ENCODE data around the gene ADAMTS12. TPM values are rescaled to one million over a fixed set of nuclear protein-coding genes. Genes with fewer than 3 reads are reported as not detected.
A peak's percentile ranks its signal among the peaks of the same experiment; 100 is the strongest.

ADAMTS12 gene
- polyA plus RNA-seq, 1 donor (not counting 4 experiments of a cell fraction or from before 2014, with no cell fraction given): 0.49 TPM

DNA sequence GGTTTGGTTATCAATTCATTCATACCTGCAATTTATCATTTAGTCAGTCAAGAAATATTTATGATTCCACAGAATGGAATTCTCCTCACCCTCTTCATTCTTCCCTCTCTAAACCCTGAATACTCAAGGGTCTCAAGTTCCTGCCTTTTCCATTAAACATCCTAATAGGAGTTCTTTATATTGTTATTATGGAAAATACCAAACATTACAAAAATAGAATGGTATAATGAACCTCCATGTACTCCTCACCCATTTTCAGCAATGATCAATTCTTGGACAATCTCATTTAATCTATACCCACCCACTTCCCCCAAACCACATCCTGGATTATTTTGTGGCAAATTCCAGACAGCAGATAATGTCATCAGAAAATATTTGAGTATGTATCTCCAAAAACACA is 74.5 kb downstream of the ADAMTS12 start:
- TF ChIP-seq, protein P1, sequence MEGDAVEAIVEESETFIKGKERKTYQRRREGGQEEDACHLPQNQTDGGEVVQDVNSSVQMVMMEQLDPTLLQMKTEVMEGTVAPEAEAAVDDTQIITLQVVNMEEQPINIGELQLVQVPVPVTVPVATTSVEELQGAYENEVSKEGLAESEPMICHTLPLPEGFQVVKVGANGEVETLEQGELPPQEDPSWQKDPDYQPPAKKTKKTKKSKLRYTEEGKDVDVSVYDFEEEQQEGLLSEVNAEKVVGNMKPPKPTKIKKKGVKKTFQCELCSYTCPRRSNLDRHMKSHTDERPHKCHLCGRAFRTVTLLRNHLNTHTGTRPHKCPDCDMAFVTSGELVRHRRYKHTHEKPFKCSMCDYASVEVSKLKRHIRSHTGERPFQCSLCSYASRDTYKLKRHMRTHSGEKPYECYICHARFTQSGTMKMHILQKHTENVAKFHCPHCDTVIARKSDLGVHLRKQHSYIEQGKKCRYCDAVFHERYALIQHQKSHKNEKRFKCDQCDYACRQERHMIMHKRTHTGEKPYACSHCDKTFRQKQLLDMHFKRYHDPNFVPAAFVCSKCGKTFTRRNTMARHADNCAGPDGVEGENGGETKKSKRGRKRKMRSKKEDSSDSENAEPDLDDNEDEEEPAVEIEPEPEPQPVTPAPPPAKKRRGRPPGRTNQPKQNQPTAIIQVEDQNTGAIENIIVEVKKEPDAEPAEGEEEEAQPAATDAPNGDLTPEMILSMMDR (optimal IDR thresholded peaks at IDR 0.05 in 1 of 3, IDR thresholded peaks at IDR 0.05 in 1 of 3, conservative IDR thresholded peaks at IDR 0.05 in 1 of 3; ENCODE audit: extremely low read depth in 1 of 3, insufficient read depth in 2 of 3, low read length in 3 of 3): no peak
- no peak for TF ChIP-seq EZH2 (IDR thresholded peaks at IDR 0.05; ENCODE audit: low read length)
- Histone ChIP-seq H3K4me3 (ENCODE audit: control insufficient read depth in 2 of 3, extremely low read depth in 1 of 3, insufficient read depth in 2 of 3, low read depth in 1 of 3, low read length in 3 of 3) (peak overlapping the region in 1 of 3 experiments; percentile 4), H4K20me1 (ENCODE audit: control insufficient read depth, extremely low read depth, insufficient read depth, low read length) (no peaks in the 10 kb centered on the region), H3K79me2 (ENCODE audit: control insufficient read depth, insufficient read depth, low read length) (no peaks in the 10 kb centered on the region), H3K9ac (ENCODE audit: control insufficient read depth, extremely low read depth, insufficient read depth, low read length) (no peak overlapping the region), H3K27me3 (ENCODE audit: control insufficient read depth, extremely low read depth, insufficient read depth, low read length) (no peaks in the 10 kb centered on the region), H2AFZ (ENCODE audit: control insufficient read depth, low read length) (peak overlapping the region; percentile 24), H3K27ac (ENCODE audit: control insufficient read depth, insufficient read depth, low read length) (no peak overlapping the region), H3K9me1 (ENCODE audit: control insufficient read depth, extremely low read depth, insufficient read depth, low read length) (no peaks in the 10 kb centered on the region), H3K4me2 (ENCODE audit: control insufficient read depth, extremely low read depth, insufficient read depth, low read depth, low read length) (no peak overlapping the region), H3K36me3 (ENCODE audit: control insufficient read depth in 2 of 2, extremely low read depth in 1 of 2, insufficient read depth in 2 of 2, low read length in 2 of 2) (no peaks in the 10 kb centered on the region), H3K4me1 (ENCODE audit: control insufficient read depth, extremely low read depth, insufficient read depth, low read length) (peaks cover 3% of the 10 kb centered on the region), H3K9me3 (ENCODE audit: control insufficient read depth, low read depth, low read length) (no peaks in the 10 kb centered on the region)
- no peak for DNase-seq (ENCODE audit: low read depth, low spot score)
- FAIRE-seq: peak; percentile 26
- dilution Hi-C loops (cut with MboI; ENCODE audit: extremely low pct_ligation_motif_present, low sequenced_read_pairs): no loop called here

DNA sequence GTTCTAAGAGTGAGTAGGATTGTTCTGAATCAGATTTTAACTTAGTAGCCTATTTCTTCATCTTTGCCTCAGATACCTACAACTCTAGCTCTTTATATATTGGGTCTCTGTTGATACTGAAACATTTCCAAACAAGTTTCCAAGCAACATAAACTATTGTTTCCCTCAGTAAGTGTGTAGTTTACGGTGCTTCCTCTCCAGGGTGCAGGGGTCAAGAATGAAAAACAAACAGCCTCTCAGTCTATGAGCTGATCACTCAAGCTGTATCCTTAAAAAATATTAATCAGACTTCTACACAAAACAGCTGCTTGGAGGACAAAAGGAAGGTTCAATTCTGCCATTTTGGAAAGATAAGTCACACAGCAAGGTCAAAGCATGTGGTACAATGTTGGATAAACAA is 75.0 kb downstream of the ADAMTS12 start:
- Histone ChIP-seq H3K79me2 (ENCODE audit: control insufficient read depth, insufficient read depth, low read length) (no peaks in the 10 kb centered on the region), H3K9me1 (ENCODE audit: control insufficient read depth, extremely low read depth, insufficient read depth, low read length) (no peaks in the 10 kb centered on the region), H3K4me2 (ENCODE audit: control insufficient read depth, extremely low read depth, insufficient read depth, low read depth, low read length) (peak overlapping the region; percentile 17), H3K9ac (ENCODE audit: control insufficient read depth, extremely low read depth, insufficient read depth, low read length) (no peak overlapping the region), H3K27ac (ENCODE audit: control insufficient read depth, insufficient read depth, low read length) (no peak overlapping the region), H3K9me3 (ENCODE audit: control insufficient read depth, low read depth, low read length) (no peaks in the 10 kb centered on the region), H3K36me3 (ENCODE audit: control insufficient read depth in 2 of 2, extremely low read depth in 1 of 2, insufficient read depth in 2 of 2, low read length in 2 of 2) (no peaks in the 10 kb centered on the region), H3K4me1 (ENCODE audit: control insufficient read depth, extremely low read depth, insufficient read depth, low read length) (peaks cover 3% of the 10 kb centered on the region), H3K4me3 (ENCODE audit: control insufficient read depth in 2 of 3, extremely low read depth in 1 of 3, insufficient read depth in 2 of 3, low read depth in 1 of 3, low read length in 3 of 3) (no peak overlapping the region), H3K27me3 (ENCODE audit: control insufficient read depth, extremely low read depth, insufficient read depth, low read length) (no peaks in the 10 kb centered on the region), H4K20me1 (ENCODE audit: control insufficient read depth, extremely low read depth, insufficient read depth, low read length) (no peaks in the 10 kb centered on the region), H2AFZ (ENCODE audit: control insufficient read depth, low read length) (peak overlapping the region; percentile 14)
- no peak for DNase-seq (ENCODE audit: low read depth, low spot score)
- TF ChIP-seq, protein P1 (optimal IDR thresholded peaks at IDR 0.05 in 1 of 3, IDR thresholded peaks at IDR 0.05 in 1 of 3, conservative IDR thresholded peaks at IDR 0.05 in 1 of 3; ENCODE audit: extremely low read depth in 1 of 3, insufficient read depth in 2 of 3, low read length in 3 of 3): no peak
- no peak for TF ChIP-seq EZH2 (IDR thresholded peaks at IDR 0.05; ENCODE audit: low read length)
- dilution Hi-C loops (cut with MboI; ENCODE audit: extremely low pct_ligation_motif_present, low sequenced_read_pairs): no loop called here
- FAIRE-seq: no peak
